ENCODE results near the gene PLEKHA5.
"Not testable (repeated sequence)": the region's sequence is repeated elsewhere in the genome, so short reads cannot be mapped to it uniquely, and the experiment has no call there.

PLEKHA5 gene

GRCh38 chr12:19285793-19286448 is 156.4 kb downstream of the PLEKHA5 start:
- no peak for DNase-seq

DNA sequence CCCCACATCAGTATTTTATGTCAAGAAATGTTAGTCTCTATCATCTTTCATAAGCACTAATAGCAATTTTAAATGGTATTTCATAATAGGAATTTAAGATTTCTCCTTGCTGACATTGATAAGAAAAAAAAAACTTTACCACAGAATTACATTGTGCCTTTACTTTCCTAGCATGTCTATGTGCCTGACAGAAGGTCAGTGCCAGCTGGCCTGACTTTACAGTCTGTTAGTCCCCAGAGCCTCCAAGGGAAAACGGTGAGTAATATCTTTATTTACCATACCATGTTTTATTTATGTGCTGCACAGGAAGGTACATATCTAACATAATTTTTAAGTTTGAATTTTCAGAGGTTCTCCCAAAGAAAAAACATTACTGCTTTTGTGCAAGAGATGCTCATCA is 157.8 kb downstream of the PLEKHA5 start:
- DNase-seq, result no peak

GRCh38 chr12:19288161-19288560 is 158.6 kb downstream of the PLEKHA5 start:
- no peak for DNase-seq

- DNase-seq, result no peak
These were observed 159.2 kb downstream of the PLEKHA5 start for GRCh38 chr12:19288603-19289244.

DNA sequence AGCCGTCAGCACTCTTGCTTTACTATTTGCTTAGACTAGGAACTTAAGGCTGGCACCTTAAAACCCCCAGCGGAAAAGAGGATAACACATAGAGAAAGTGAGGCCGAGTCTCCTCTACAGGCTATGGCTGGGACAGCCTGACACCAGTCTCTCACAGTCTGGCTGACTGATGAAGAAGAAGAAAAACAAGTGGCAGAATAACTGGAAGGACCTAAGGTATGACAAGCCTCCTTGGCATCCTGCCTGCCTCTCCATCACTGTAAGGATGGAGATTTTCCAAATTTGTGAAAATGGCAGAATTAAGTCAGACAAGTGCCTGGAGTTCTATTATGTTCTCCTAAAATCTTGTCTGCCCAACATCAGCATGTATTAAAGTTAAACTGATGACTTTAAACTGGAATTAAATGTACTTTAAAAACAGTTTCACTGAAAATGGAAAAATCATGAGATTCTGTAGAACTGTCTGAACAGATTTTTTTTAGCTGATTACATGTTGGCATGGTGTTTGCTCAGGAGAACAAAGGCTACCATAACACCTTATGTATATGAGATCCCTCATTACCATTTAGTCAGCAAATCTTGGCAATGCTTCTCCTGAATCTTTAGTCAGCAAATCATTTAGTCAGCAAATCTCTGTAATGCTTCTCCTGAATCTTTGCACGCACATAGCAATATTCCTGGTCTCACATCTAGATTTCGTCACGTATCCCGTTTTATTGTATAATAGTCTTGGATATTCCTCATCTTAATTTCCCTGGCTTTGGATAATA is 169.5 kb downstream of the PLEKHA5 start:
- no peak for DNase-seq

DNA sequence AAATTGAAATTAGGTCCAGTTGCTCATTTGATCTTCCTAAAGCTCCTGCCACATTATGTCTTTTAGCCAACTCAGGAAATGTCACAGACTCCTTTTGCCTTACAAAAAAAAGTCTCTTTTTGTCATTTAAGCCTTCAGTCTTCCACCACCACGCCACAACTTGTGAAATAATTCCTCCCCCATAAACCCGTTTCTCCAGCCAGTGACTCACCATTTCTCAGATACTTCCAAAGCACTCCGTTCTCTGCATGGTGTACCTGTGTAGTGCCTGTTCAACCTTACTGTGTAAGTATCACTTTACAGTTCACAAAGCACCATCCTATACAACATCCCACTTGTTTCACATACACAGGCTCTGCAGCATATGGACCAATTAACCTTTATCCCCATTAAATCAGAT is 170.2 kb downstream of the PLEKHA5 start:
- no peak for DNase-seq

DNA sequence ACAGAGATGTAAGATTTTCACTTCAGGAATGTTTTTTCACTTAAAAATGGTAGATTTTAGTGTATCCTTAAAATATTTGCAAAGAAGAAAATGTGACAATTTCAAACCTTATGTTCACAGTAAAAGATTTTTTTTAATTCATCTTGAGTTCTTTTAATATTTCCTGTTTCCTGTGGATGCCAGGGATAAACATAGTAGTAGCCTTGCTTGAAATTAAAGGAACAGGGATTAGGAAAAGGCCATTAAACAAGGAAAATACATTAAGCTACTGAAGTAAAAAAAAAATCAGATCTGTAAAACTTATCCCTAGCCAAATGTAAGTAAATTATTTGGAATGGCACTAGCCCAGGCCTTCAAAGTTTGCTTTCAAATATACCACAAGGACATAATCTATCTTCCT is 171.7 kb downstream of the PLEKHA5 start:
- DNase-seq, result no peak

DNA sequence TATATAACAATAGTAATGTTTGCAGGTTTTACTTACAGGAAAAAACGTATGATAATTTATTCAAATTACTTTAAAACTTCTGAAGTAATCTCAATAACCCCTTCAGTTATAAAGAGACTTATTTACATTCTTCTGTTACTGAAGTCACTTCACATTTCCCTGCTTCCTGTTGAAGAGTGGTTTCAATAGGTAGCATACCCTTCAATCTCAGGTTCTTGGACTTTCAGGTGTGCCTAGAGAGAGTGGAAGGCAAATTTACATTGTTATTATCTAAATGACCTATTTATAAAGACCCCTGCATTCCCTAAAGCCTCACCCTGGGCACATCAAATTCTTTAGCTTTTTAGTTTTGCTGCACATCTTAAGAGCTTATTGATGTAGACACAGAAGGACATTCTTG is 172.2 kb downstream of the PLEKHA5 start:
- no peak for DNase-seq

GRCh38 chr12:19302100-19302640 is 172.6 kb downstream of the PLEKHA5 start:
- no peak for DNase-seq

GRCh38 chr12:19303496-19303895 is 174.0 kb downstream of the PLEKHA5 start:
- DNase-seq, result no peak

DNA sequence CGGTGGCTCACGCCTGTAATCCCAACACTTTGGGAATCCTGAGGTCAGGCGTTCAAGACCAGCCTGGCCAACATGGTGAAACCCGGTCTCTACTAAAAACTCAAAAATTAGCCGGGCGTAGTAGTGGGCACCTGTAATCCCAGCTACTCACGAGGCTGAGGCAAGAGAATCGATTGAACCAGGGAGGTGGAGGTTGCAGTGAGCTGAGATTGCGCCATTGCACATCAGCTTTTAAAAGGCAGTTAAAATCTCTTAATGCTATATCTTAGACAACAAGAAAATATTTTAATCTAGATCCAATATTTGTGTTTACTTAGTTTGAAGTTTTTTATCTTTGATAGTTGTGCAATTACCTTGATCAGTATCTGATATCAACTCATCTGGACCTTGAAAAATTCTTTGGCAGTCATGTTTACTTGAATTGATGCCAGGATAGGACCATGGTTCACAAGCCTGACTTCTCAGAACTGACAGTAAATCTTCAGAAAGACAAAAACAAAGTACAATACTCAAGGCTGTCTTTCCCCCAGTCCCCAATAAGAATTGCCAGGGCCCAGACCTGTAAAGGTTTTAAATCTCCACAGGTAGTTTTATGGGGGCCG is 174.7 kb downstream of the PLEKHA5 start:
- no peak for DNase-seq

- DNase-seq, result not testable (repeated sequence)
These were observed 176.1 kb downstream of the PLEKHA5 start for GRCh38 chr12:19305621-19306020.

GRCh38 chr12:19306366-19306765 is 176.8 kb downstream of the PLEKHA5 start:
- DNase-seq, result no peak

GRCh38 chr12:19307451-19307850 is 177.9 kb downstream of the PLEKHA5 start:
- DNase-seq, result no peak

DNA sequence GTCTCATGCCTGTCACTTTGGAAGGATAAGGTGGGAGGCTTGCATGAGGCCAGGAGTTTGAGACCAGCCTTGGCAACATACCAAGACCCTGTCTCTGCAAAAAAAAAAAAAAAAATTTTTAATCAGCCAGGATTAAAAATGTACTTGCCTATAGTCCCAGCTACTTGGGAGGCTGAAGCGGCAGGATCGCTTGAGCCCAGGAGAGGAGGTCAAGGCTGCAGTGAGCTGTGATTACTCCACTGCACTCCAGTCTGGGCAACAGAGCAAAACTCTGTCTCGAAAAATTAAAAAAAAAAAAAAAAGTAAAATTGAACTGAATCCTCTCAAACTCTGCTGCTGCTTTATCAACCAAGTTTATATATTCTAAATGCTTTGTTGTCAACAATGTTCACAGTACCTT is 181.6 kb downstream of the PLEKHA5 start:
- DNase-seq, result no peak

- DNase-seq, result no peak
These were observed 183.1 kb downstream of the PLEKHA5 start for GRCh38 chr12:19312637-19313036.

DNA sequence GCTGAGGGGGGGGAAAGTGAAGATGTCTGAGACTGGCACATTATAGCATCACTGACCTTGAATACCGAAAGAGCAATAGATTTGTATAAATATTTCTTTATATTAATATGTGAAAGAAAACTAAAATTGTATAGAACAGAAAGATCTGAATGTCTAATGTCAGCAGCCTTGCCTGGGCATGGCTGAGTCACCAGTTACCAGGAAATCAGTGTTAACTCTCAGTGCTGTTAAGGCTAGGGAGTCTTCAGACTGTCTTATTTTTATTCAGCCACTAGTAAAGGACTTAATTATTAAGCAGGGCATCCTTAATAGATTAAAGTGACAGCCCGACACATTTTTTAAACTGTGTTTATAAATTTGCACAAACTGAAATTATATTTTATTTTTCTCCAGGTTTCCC is 186.9 kb downstream of the PLEKHA5 start:
- DNase-seq, result no peak

DNA sequence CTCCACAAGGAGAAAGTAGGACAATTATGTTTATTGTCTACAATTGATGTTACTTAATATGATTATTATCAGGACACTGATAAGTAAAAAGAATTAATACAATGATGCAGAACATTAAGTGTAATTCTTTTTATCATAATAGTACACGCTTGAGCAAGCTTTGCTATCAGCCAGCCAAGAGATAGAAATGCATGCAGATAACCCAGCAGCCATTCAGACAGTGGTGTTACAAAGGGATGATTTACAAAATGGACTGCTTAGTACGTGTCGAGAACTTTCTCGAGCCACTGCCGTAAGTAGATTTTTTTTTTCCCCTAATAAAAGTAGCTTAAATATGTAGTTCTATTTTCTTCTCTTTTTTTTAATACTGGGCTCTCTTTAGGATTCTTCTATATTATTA is 192.8 kb downstream of the PLEKHA5 start:
- no peak for DNase-seq

DNA sequence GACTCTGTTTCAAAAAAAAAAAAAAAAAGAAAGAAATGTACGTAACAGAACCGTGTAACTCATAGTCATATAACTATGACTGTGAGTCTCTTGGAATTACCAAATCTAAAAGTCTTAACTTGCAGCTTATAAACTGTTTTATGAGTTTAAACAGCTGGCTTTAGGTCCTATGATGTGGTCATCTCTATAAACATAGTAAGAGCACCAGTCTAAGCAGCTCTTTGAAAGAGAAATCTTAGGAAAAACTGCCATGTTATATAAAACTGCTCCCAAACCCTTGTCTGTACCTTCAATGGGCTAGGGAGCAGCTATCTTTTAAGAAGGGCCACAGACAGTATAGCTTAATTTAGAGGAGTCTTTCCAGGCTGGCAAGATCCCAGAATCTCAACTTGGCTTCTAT is 194.3 kb downstream of the PLEKHA5 start:
- DNase-seq, result no peak

GRCh38 chr12:19326102-19326501 is 196.6 kb downstream of the PLEKHA5 start:
- DNase-seq, result no peak

GRCh38 chr12:19332196-19332595 is 202.7 kb downstream of the PLEKHA5 start:
- no peak for DNase-seq

- no peak for DNase-seq
These were observed 208.9 kb downstream of the PLEKHA5 start for GRCh38 chr12:19338405-19338804.

DNA sequence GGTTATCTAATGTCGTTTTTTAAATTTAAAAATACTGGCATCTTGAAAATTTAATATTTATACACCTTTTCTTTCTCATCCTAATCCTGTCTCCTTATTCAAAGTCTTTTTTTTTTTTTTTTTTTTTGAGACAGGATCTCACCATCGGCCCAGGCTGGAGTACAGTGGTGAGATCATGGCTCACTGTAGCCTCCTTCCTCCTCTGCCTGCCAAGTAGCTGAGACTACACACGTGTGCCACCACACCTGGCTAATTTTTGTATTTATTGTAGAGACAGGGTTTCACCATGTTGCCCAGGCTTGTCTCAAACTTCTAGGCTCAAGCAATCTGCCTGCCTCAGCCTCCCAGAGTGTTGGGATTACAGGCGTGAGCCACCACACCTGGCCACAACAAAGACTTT is 221.3 kb downstream of the PLEKHA5 start:
- DNase-seq, result not testable (repeated sequence)

Data from cerebellar nuclear complex (tissue), 1 donor.